ENCODE measurements around the gene FURIN.

- no peak for TF ChIP-seq CTCF (IDR thresholded peaks at IDR 0.05; ENCODE audit: low read depth, low read length, poor library complexity, severe bottlenecking)
- TF ChIP-seq EZH2phosphoT487 (IDR thresholded peaks at IDR 0.05; ENCODE audit: borderline replicate concordance, low read length), result no peak
Observed at GRCh38 chr15:90839187-90840071, 29.0 kb upstream of the FURIN start.

All from DOHH2 (cell line).